ENCODE data around the gene MAP3K14. TPM values are rescaled to one million over a fixed set of nuclear protein-coding genes. Genes with fewer than 3 reads are reported as not detected.

MAP3K14 gene
- total and polyA plus RNA-seq, 10 of the 15 experiments (the other 5 are each of a cell fraction or from before 2014, with no cell fraction given), result 2.1 to 33.3 (median 19.7) TPM

GRCh38 chr17:45291171-45291805 lies 25.5 kb downstream of the MAP3K14 start:
- ATAC-seq (no peak), DNase-seq (ENCODE audit: low read depth, low spot score) (no peak), FAIRE-seq (no peak)
- Histone ChIP-seq H3K4me3 (no peak overlapping the region), H4K20me1 (ENCODE audit: control insufficient read depth, insufficient read depth) (no peaks in the 10 kb centered on the region), H3K4me2 (ENCODE audit: control insufficient read depth, insufficient read depth) (no peak overlapping the region), H3K9ac (ENCODE audit: control insufficient read depth, insufficient read depth, low read length) (no peak overlapping the region; the same call in 1 of the 2 replicates), H3K4me1 (ENCODE audit: control insufficient read depth, insufficient read depth, low read length) (peaks cover 60% of the 10 kb centered on the region), H3K36me3 (ENCODE audit: control insufficient read depth in 2 of 2, insufficient read depth in 2 of 2, low read length in 1 of 2) (peaks cover 36 to 39% of the 10 kb centered on the region in 2 experiments), H2AFZ (ENCODE audit: control insufficient read depth, low read depth, low read length) (no peak overlapping the region), H3K9me3 (replicated peaks; ENCODE audit: control insufficient read depth, insufficient read depth, low read length) (no peaks in the 10 kb centered on the region), H3K27me3 (replicated peaks in 1 of 2; ENCODE audit: control insufficient read depth in 2 of 2, insufficient read depth in 2 of 2, low read length in 1 of 2) (no peaks in the 10 kb centered on the region), H3K27ac (ENCODE audit: control insufficient read depth, insufficient read depth) (0 out of 2 replicates have a peak overlapping the region, but pooled peaks have one; percentile 15), H3K79me2 (ENCODE audit: control insufficient read depth, insufficient read depth, low read length) (peaks cover 57% of the 10 kb centered on the region)
- peak; percentile 75; the same call in 2 of the 3 replicates for TF ChIP-seq POU2F2 (IDR thresholded peaks at IDR 0.05; ENCODE audit: borderline replicate concordance, low read depth, low read length)
- no peak for TF ChIP-seq SIX5 (IDR thresholded peaks at IDR 0.05; ENCODE audit: low read depth, low read length, severe bottlenecking)
- TF ChIP-seq, protein P1, sequence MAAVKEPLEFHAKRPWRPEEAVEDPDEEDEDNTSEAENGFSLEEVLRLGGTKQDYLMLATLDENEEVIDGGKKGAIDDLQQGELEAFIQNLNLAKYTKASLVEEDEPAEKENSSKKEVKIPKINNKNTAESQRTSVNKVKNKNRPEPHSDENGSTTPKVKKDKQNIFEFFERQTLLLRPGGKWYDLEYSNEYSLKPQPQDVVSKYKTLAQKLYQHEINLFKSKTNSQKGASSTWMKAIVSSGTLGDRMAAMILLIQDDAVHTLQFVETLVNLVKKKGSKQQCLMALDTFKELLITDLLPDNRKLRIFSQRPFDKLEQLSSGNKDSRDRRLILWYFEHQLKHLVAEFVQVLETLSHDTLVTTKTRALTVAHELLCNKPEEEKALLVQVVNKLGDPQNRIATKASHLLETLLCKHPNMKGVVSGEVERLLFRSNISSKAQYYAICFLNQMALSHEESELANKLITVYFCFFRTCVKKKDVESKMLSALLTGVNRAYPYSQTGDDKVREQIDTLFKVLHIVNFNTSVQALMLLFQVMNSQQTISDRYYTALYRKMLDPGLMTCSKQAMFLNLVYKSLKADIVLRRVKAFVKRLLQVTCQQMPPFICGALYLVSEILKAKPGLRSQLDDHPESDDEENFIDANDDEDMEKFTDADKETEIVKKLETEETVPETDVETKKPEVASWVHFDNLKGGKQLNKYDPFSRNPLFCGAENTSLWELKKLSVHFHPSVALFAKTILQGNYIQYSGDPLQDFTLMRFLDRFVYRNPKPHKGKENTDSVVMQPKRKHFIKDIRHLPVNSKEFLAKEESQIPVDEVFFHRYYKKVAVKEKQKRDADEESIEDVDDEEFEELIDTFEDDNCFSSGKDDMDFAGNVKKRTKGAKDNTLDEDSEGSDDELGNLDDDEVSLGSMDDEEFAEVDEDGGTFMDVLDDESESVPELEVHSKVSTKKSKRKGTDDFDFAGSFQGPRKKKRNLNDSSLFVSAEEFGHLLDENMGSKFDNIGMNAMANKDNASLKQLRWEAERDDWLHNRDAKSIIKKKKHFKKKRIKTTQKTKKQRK (IDR thresholded peaks at IDR 0.05; ENCODE audit: low read depth, low read length), result no peak
- TF ChIP-seq USF1 (IDR thresholded peaks at IDR 0.05; ENCODE audit: borderline replicate concordance, extremely low read length, insufficient read depth, low read depth, low read length), result peak; percentile 53
- no peak for TF ChIP-seq RBBP5 (conservative IDR thresholded peaks at IDR 0.05)
- BruUV-seq (replicated peaks), result no TSS peak
- intact Hi-C loops (cut with micrococcal nuclease; ENCODE audit: unreplicated experiment) (no loop called here), in situ Hi-C loops (cut with MboI) (no loop called here)
- RAD21 ChIA-PET (ENCODE audit: unreplicated experiment), result interaction anchor here (1.3 to 5.7 kb wide), 4 partner anchors 14 to 36 kb away, joined by 3 to 44 read pairs (median 21); partner anchors contain the start of gene MAP3K14
- 53% methylated on average over 5 of the region's 5 CpGs for WGBS (ENCODE audit: insufficient coverage, insufficient replicate concordance, low lambda C conversion rate, missing lambda C conversion rate)
- CTCF ChIA-PET, result interaction anchor here (1.6 to 5.3 kb wide), 4 partner anchors 14 to 94 kb away, joined by 5 to 38 read pairs (median 17); partner anchors contain the start of gene MAP3K14
- POLR2A ChIA-PET, result interaction anchor here (1.2 to 7.1 kb wide), 3 partner anchors 9 to 22 kb away, joined by 3 to 62 read pairs (median 9); no protein-coding TSS in a partner anchor
- SMC1A ChIA-PET (ENCODE audit: uncharacterized antibody, unreplicated experiment), result interaction anchor here (5.2 to 5.7 kb wide), 2 partner anchors 14 to 18 kb away, joined by 58 to 153 read pairs; partner anchors contain the start of gene MAP3K14

Data from GM12878 (cell line).